SU-DHL-6 (cell line): ENCODE results near the gene ARHGAP20.

Experiments
- CTCF ChIP-seq: fragments of 200-600 bp; sonication (generic); IDR thresholded peaks from one replicate; pipeline ENCODE4 v1.5.1; 2017; ENCODE audit warnings: antibody characterized with exemption, mild to moderate bottlenecking, low read length, moderate library complexity; ENCODE audit not compliant: insufficient read depth, poor library complexity, severe bottlenecking
- EZH2phosphoT487 ChIP-seq: fragments of 200-600 bp; sonication (generic), shearing (Covaris generic); conservative IDR thresholded peaks from 2 replicates; pipeline ENCODE4 v1.6.1; 2018; ENCODE audit warnings: mild to moderate bottlenecking, antibody characterized with exemption, low read length, moderate library complexity, mixed read lengths

GRCh38 chr11:110716361-110716760 is 4.1 kb upstream of the ARHGAP20 start:
- TF ChIP-seq CTCF (no peak), EZH2phosphoT487 (no peak)
